Suprapubic skin (tissue), 4 donors: ENCODE data around the gene FRY.

Experiments used
- EP300 ChIP-seq: sonication (generic); formaldehyde crosslinking; IDR thresholded peaks from one replicate; pipeline ENCODE4 v1.6.1; 2017; ENCODE audit warnings: antibody characterized with exemption
- POLR2A ChIP-seq, 2 donors: fragments of 450-650 bp; IDR thresholded peaks; one replicate each; pipeline ENCODE4 v1.6.1; 2017; ENCODE audit warnings: antibody characterized with exemption in 2 of 2, mild to moderate bottlenecking in 2 of 2, moderate library complexity in 2 of 2
- POLR2AphosphoS5 ChIP-seq, 3 donors: sonication (generic); formaldehyde crosslinking; IDR thresholded peaks; one replicate each; pipeline ENCODE4 v1.6.1; 2017; ENCODE audit warnings: antibody characterized with exemption in 3 of 3
- TF ChIP-seq, protein P1 (sequence below), 2 donors: fragments of 200-600 bp in 1 of 2; fragments of 450-650 bp in 1 of 2; sonication (generic) in 1 of 2; IDR thresholded peaks; one replicate each; pipeline ENCODE4 v1.5.1; 2016 to 2019; ENCODE audit warnings: antibody characterized with exemption in 2 of 2, mild to moderate bottlenecking in 1 of 2, moderate library complexity in 1 of 2

DNA sequence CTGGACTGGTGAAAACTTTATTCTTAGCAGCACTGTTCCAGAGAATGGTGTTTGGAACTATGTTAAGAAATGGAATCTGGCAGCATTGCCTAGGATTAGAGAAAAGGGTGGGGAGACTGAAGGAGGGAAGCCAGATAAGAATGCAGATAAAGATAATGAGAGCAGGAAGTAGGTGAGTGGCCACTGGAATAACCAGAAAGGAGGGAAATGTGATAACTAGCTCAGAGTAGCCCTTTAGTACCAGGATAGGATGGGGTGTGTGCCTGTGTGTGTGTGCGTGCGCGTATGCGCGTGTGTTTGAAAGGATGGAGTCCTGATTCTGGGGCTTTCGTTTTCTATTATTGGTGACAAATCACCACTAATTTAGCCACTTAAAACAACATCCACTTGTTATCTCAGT is 33.4 kb upstream of the FRY start:
- TF ChIP-seq, protein P1, sequence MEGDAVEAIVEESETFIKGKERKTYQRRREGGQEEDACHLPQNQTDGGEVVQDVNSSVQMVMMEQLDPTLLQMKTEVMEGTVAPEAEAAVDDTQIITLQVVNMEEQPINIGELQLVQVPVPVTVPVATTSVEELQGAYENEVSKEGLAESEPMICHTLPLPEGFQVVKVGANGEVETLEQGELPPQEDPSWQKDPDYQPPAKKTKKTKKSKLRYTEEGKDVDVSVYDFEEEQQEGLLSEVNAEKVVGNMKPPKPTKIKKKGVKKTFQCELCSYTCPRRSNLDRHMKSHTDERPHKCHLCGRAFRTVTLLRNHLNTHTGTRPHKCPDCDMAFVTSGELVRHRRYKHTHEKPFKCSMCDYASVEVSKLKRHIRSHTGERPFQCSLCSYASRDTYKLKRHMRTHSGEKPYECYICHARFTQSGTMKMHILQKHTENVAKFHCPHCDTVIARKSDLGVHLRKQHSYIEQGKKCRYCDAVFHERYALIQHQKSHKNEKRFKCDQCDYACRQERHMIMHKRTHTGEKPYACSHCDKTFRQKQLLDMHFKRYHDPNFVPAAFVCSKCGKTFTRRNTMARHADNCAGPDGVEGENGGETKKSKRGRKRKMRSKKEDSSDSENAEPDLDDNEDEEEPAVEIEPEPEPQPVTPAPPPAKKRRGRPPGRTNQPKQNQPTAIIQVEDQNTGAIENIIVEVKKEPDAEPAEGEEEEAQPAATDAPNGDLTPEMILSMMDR (IDR thresholded peaks at IDR 0.05): no peak
- TF ChIP-seq POLR2AphosphoS5 (IDR thresholded peaks at IDR 0.05): no peak
- TF ChIP-seq EP300: no peak
- no peak for TF ChIP-seq POLR2A (IDR thresholded peaks at IDR 0.05)
